ENCODE results near the gene INPP5A.

GRCh38 chr10:132541129-132541528 is 3.5 kb downstream of the INPP5A start:
- no peak for TF ChIP-seq CTCF (IDR thresholded peaks at IDR 0.05)
- no peak for TF ChIP-seq EZH2 (IDR thresholded peaks at IDR 0.05; ENCODE audit: borderline replicate concordance, insufficient read depth, low read depth, low read length, poor library complexity, severe bottlenecking)
